Panc1 (cell line): ENCODE data around the gene MCM7.

Experiments
- CTCF ChIP-seq: fragments of 450-650 bp; IDR thresholded peaks from 2 replicates; pipeline ENCODE4 v1.5.1; 2017; ENCODE audit warnings: mild to moderate bottlenecking
- REST ChIP-seq, 2 experiments: IDR thresholded peaks; 2 replicates each; pipeline ENCODE4 v1.6.1; 2011 to 2012; ENCODE audit warnings: low read depth in 2 of 2, control low read depth in 1 of 2, low read length in 1 of 2, mild to moderate bottlenecking in 1 of 2, moderate library complexity in 1 of 2; ENCODE audit not compliant: insufficient read depth in 1 of 2

GRCh38 chr7:100132697-100133151 lies 31.5 kb upstream of the MCM7 start:
- no peak for TF ChIP-seq REST (IDR thresholded peaks at IDR 0.05; ENCODE audit: insufficient read depth in 1 of 2, low read depth in 2 of 2, low read length in 1 of 2)
- TF ChIP-seq CTCF: peak; percentile 96
